ENCODE results near the gene IMPG2. TPM values are rescaled to one million over a fixed set of nuclear protein-coding genes. Genes with fewer than 3 reads are reported as not detected.

Gene IMPG2
- polyA plus RNA-seq, 1 donor (not counting 4 experiments of a cell fraction or from before 2014, with no cell fraction given), result 0.16 TPM

GRCh38 chr3:101273608-101274007, 46.8 kb downstream of the IMPG2 start:
- H3K4me1 ChIP-seq (ENCODE audit: control insufficient read depth, extremely low read depth, insufficient read depth, low read length), result no peaks in the 10 kb centered on the region
- no peak for FAIRE-seq
- no peaks in the 10 kb centered on the region for H3K79me2 ChIP-seq (ENCODE audit: control insufficient read depth, insufficient read depth, low read length)
- H3K27ac ChIP-seq (ENCODE audit: control insufficient read depth, insufficient read depth, low read length), result no peak overlapping the region
- H3K4me3 ChIP-seq (ENCODE audit: control insufficient read depth in 2 of 3, extremely low read depth in 1 of 3, insufficient read depth in 2 of 3, low read depth in 1 of 3, low read length in 3 of 3), result no peak overlapping the region
- no peak overlapping the region for H2AFZ ChIP-seq (ENCODE audit: control insufficient read depth, low read length)
- no peaks in the 10 kb centered on the region for H4K20me1 ChIP-seq (ENCODE audit: control insufficient read depth, extremely low read depth, insufficient read depth, low read length)
- DNase-seq (ENCODE audit: low read depth, low spot score), result no peak
- H3K4me2 ChIP-seq (ENCODE audit: control insufficient read depth, extremely low read depth, insufficient read depth, low read depth, low read length), result no peak overlapping the region
- dilution Hi-C loops (cut with MboI; ENCODE audit: extremely low pct_ligation_motif_present, low sequenced_read_pairs), result no loop called here
- no peaks in the 10 kb centered on the region for H3K36me3 ChIP-seq (ENCODE audit: control insufficient read depth in 2 of 2, extremely low read depth in 1 of 2, insufficient read depth in 2 of 2, low read length in 2 of 2)
- no peak overlapping the region for H3K9ac ChIP-seq (ENCODE audit: control insufficient read depth, extremely low read depth, insufficient read depth, low read length)
- no peak for TF ChIP-seq CTCF (optimal IDR thresholded peaks at IDR 0.05 in 1 of 3, IDR thresholded peaks at IDR 0.05 in 1 of 3, conservative IDR thresholded peaks at IDR 0.05 in 1 of 3; ENCODE audit: extremely low read depth in 1 of 3, insufficient read depth in 2 of 3, low read length in 3 of 3)
- TF ChIP-seq EZH2 (IDR thresholded peaks at IDR 0.05; ENCODE audit: low read length), result no peak
- no peaks in the 10 kb centered on the region for H3K27me3 ChIP-seq (ENCODE audit: control insufficient read depth, extremely low read depth, insufficient read depth, low read length)
- no peaks in the 10 kb centered on the region for H3K9me3 ChIP-seq (ENCODE audit: control insufficient read depth, low read depth, low read length)
- no peaks in the 10 kb centered on the region for H3K9me1 ChIP-seq (ENCODE audit: control insufficient read depth, extremely low read depth, insufficient read depth, low read length)

- DNase-seq (ENCODE audit: low read depth, low spot score) (no peak), FAIRE-seq (no peak)
- Histone ChIP-seq H3K36me3 (ENCODE audit: control insufficient read depth in 2 of 2, extremely low read depth in 1 of 2, insufficient read depth in 2 of 2, low read length in 2 of 2) (no peaks in the 10 kb centered on the region), H4K20me1 (ENCODE audit: control insufficient read depth, extremely low read depth, insufficient read depth, low read length) (no peaks in the 10 kb centered on the region), H3K9ac (ENCODE audit: control insufficient read depth, extremely low read depth, insufficient read depth, low read length) (no peak overlapping the region), H3K9me1 (ENCODE audit: control insufficient read depth, extremely low read depth, insufficient read depth, low read length) (no peaks in the 10 kb centered on the region), H3K4me2 (ENCODE audit: control insufficient read depth, extremely low read depth, insufficient read depth, low read depth, low read length) (no peak overlapping the region), H2AFZ (ENCODE audit: control insufficient read depth, low read length) (no peak overlapping the region), H3K79me2 (ENCODE audit: control insufficient read depth, insufficient read depth, low read length) (no peaks in the 10 kb centered on the region), H3K27me3 (ENCODE audit: control insufficient read depth, extremely low read depth, insufficient read depth, low read length) (no peaks in the 10 kb centered on the region), H3K9me3 (ENCODE audit: control insufficient read depth, low read depth, low read length) (no peaks in the 10 kb centered on the region), H3K27ac (ENCODE audit: control insufficient read depth, insufficient read depth, low read length) (no peak overlapping the region), H3K4me3 (ENCODE audit: control insufficient read depth in 2 of 3, extremely low read depth in 1 of 3, insufficient read depth in 2 of 3, low read depth in 1 of 3, low read length in 3 of 3) (no peak overlapping the region), H3K4me1 (ENCODE audit: control insufficient read depth, extremely low read depth, insufficient read depth, low read length) (no peaks in the 10 kb centered on the region)
- TF ChIP-seq EZH2 (IDR thresholded peaks at IDR 0.05; ENCODE audit: low read length) (no peak), CTCF (optimal IDR thresholded peaks at IDR 0.05 in 1 of 3, IDR thresholded peaks at IDR 0.05 in 1 of 3, conservative IDR thresholded peaks at IDR 0.05 in 1 of 3; ENCODE audit: extremely low read depth in 1 of 3, insufficient read depth in 2 of 3, low read length in 3 of 3) (no peak)
- dilution Hi-C loops (cut with MboI; ENCODE audit: extremely low pct_ligation_motif_present, low sequenced_read_pairs), result no loop called here
Observed at GRCh38 chr3:101273156-101273555, 47.2 kb downstream of the IMPG2 start.
